Measurements from ENCODE around the gene RPTOR.

RPTOR gene

GRCh38 chr17:80802626-80803450 is 258.2 kb downstream of the RPTOR start:
- peaks cover 6% of the 10 kb centered on the region for H3K79me2 ChIP-seq
- H3K36me3 ChIP-seq (ENCODE audit: control insufficient read depth, insufficient read depth, low read length), result no peaks in the 10 kb centered on the region
- H3K4me1 ChIP-seq, result no peaks in the 10 kb centered on the region
- H3K9ac ChIP-seq, result no peak overlapping the region
- H3K27ac ChIP-seq, result no peak overlapping the region
- no peak overlapping the region for H3K4me2 ChIP-seq (ENCODE audit: low read length)
- no peaks in the 10 kb centered on the region for H3K9me3 ChIP-seq (ENCODE audit: control insufficient read depth, low read length)
- no peaks in the 10 kb centered on the region for H3K27me3 ChIP-seq (ENCODE audit: control insufficient read depth, insufficient read depth, low read length)
- TF ChIP-seq, protein P1, sequence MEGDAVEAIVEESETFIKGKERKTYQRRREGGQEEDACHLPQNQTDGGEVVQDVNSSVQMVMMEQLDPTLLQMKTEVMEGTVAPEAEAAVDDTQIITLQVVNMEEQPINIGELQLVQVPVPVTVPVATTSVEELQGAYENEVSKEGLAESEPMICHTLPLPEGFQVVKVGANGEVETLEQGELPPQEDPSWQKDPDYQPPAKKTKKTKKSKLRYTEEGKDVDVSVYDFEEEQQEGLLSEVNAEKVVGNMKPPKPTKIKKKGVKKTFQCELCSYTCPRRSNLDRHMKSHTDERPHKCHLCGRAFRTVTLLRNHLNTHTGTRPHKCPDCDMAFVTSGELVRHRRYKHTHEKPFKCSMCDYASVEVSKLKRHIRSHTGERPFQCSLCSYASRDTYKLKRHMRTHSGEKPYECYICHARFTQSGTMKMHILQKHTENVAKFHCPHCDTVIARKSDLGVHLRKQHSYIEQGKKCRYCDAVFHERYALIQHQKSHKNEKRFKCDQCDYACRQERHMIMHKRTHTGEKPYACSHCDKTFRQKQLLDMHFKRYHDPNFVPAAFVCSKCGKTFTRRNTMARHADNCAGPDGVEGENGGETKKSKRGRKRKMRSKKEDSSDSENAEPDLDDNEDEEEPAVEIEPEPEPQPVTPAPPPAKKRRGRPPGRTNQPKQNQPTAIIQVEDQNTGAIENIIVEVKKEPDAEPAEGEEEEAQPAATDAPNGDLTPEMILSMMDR (IDR thresholded peaks at IDR 0.05), result no peak
- H2AFZ ChIP-seq, result no peak overlapping the region
- H3K4me3 ChIP-seq (ENCODE audit: low read depth, low read length), result no peak overlapping the region

DNA sequence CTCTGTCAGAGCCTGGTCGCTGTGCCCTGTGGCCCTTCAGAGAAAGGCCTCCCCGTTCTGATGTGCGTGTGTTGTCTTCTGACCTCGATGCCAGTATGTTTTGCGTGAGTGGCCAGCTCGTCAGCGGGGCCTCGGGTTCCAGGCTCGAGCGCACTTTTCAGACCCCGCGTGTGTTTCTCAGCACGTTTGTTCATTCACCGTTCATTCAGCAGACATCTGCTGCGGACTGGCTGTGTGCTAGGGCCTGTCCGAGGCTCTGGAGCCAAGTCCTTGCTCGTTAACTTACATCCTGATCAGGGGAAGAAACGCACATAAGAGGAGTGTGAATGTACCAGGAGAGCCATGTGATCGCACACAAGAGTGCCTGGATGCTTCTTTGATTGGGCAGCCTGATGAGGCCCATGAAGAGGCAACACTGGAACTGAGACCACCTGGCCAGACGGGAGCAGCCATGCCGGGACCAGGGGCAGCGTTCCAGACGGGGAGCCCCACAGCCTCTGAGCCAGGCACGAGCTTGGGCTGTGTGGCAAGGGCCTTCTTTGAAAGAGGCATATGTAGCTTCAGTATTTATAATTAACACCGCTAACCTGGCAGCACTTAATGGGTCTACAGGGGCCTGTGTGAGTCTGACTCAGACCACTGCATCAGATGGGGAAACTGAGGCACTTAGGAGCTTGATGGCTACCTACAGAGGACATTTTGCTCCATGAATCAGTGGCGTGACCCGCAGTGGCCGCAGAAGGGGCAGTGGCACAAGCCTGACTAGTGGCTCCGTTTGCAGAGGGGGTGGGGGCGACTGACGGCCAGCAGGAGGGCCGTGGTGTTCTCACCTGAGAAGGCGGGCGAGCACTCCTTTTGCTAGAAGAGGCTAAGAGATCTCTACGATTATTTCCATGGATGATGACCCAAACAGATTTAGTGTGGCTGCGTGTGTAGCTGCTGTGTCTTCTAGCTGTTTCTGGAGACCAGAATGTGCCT is 259.1 kb downstream of the RPTOR start:
- TF ChIP-seq, protein P1 (IDR thresholded peaks at IDR 0.05), result no peak
- Histone ChIP-seq H3K9ac (no peak overlapping the region), H3K4me2 (ENCODE audit: low read length) (no peak overlapping the region), H3K27ac (no peak overlapping the region), H3K36me3 (ENCODE audit: control insufficient read depth, insufficient read depth, low read length) (no peaks in the 10 kb centered on the region), H3K4me1 (no peaks in the 10 kb centered on the region), H3K79me2 (peaks cover 6% of the 10 kb centered on the region), H3K9me3 (ENCODE audit: control insufficient read depth, low read length) (no peaks in the 10 kb centered on the region), H2AFZ (no peak overlapping the region), H3K4me3 (ENCODE audit: low read depth, low read length) (no peak overlapping the region), H3K27me3 (ENCODE audit: control insufficient read depth, insufficient read depth, low read length) (no peaks in the 10 kb centered on the region)

- no peak overlapping the region for H3K4me3 ChIP-seq (ENCODE audit: low read depth, low read length)
- no peaks in the 10 kb centered on the region for H3K9me3 ChIP-seq (ENCODE audit: control insufficient read depth, low read length)
- no peak overlapping the region for H2AFZ ChIP-seq
- no peak overlapping the region for H3K9ac ChIP-seq
- no peaks in the 10 kb centered on the region for H3K36me3 ChIP-seq (ENCODE audit: control insufficient read depth, insufficient read depth, low read length)
- peaks cover 6% of the 10 kb centered on the region for H3K79me2 ChIP-seq
- no peak overlapping the region for H3K4me2 ChIP-seq (ENCODE audit: low read length)
- TF ChIP-seq, protein P1 (IDR thresholded peaks at IDR 0.05), result no peak
- no peaks in the 10 kb centered on the region for H3K4me1 ChIP-seq
- no peaks in the 10 kb centered on the region for H3K27me3 ChIP-seq (ENCODE audit: control insufficient read depth, insufficient read depth, low read length)
- H3K27ac ChIP-seq, result no peak overlapping the region
These were observed 259.8 kb downstream of the RPTOR start for GRCh38 chr17:80804466-80804865.

- H3K4me2 ChIP-seq (ENCODE audit: low read length), result no peak overlapping the region
- no peak overlapping the region for H3K4me3 ChIP-seq (ENCODE audit: low read depth, low read length)
- no peaks in the 10 kb centered on the region for H3K9me3 ChIP-seq (ENCODE audit: control insufficient read depth, low read length)
- no peaks in the 10 kb centered on the region for H3K4me1 ChIP-seq
- TF ChIP-seq, protein P1 (IDR thresholded peaks at IDR 0.05), result no peak
- no peaks in the 10 kb centered on the region for H3K27me3 ChIP-seq (ENCODE audit: control insufficient read depth, insufficient read depth, low read length)
- no peak overlapping the region for H3K27ac ChIP-seq
- H2AFZ ChIP-seq, result no peak overlapping the region
- H3K36me3 ChIP-seq (ENCODE audit: control insufficient read depth, insufficient read depth, low read length), result no peaks in the 10 kb centered on the region
- no peak overlapping the region for H3K9ac ChIP-seq
- peaks cover 6% of the 10 kb centered on the region for H3K79me2 ChIP-seq
These were observed 260.6 kb downstream of the RPTOR start for GRCh38 chr17:80805032-80805751.

Measured in parathyroid adenoma (tissue), 2 donors.